ENCODE data around the gene MAP2K1. TPM values are rescaled to one million over a fixed set of nuclear protein-coding genes. Genes with fewer than 3 reads are reported as not detected.

The MAP2K1 gene
- total and polyA plus RNA-seq, 4 donors = 21.9 to 57.7 (median 43.0) TPM

DNA sequence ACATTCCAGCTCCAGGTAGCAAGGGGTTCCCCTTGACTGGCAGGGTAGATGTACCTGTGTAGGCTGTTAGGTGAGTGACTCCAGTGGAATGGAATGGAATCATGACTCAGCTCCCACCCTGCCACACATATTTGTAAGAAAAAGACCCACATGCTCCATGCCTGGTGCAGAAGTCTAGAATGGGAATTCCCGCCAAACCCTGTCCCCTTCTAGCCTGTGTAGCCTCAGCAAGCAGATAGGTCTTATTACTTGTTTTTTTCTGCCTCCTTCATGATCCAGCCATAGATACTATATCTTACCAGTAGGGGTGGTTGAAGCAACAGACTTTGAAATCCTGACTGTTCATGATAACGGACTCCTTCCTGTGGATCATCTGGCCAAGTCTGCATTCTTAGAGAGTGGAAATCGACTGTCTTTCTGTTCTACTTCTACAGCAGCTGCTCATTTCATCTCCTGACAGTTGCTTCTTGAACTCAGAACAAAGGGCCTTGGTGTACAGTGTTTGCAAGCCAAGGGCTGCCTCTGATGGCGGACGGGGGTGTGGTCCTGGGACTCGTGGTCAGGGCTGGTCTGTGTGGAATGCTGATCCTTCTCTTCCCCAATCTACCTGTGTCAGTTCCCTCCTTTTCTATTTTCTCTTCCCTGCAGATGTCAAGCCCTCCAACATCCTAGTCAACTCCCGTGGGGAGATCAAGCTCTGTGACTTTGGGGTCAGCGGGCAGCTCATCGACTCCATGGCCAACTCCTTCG, 94.6 kb downstream of the MAP2K1 start:
- Histone ChIP-seq H3K4me3 (ENCODE audit: low read length in 2 of 2) (no peak overlapping the region), H3K27ac (ENCODE audit: low read depth in 1 of 2, low read length in 2 of 2) (no peak overlapping the region), H3K27me3 (ENCODE audit: control insufficient read depth in 1 of 2, insufficient read depth in 2 of 2, low read length in 1 of 2) (no peaks in the 10 kb centered on the region), H3K4me1 (ENCODE audit: control insufficient read depth in 1 of 2, insufficient read depth in 2 of 2, low read length in 2 of 2) (no peaks in the 10 kb centered on the region), H3K9me3 (ENCODE audit: control insufficient read depth, low read length) (no peaks in the 10 kb centered on the region), H3K36me3 (ENCODE audit: control insufficient read depth in 1 of 2, insufficient read depth in 2 of 2, low read length in 1 of 2) (peaks cover 0 to 8% of the 10 kb centered on the region in 2 donors)
- intact Hi-C loops (cut with DNase I) = no loop called here
- DNase-seq = no peak
- no peak for ATAC-seq (ENCODE audit: low FRiP score)
- WGBS, 2 donors = 91 to 96% methylated on average over 10 of the region's 10 CpGs

DNA sequence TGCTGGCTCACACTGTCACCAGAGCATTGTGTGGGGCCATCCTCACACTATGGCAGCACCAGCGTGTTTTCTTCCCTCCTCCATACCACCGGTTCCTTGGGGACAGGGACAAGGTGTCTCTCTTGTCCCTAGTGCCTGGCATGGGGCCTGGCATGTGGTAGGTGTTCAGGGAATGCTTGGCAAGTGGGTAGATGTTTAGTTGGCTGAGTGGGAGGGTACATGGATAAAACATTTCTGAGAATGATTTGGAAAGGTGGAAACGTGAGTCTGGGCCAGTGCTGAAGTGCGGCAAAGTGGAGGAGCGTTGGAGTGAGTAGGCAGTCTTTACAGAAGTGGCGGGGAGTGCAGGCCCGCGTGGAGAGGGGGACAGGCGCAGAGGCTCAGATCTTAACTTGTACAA, 95.8 kb downstream of the MAP2K1 start:
- Histone ChIP-seq H3K4me3 (ENCODE audit: low read length in 2 of 2) (no peak overlapping the region), H3K4me1 (ENCODE audit: control insufficient read depth in 1 of 2, insufficient read depth in 2 of 2, low read length in 2 of 2) (no peaks in the 10 kb centered on the region), H3K27ac (ENCODE audit: low read depth in 1 of 2, low read length in 2 of 2) (no peak overlapping the region), H3K27me3 (ENCODE audit: control insufficient read depth in 1 of 2, insufficient read depth in 2 of 2, low read length in 1 of 2) (no peaks in the 10 kb centered on the region), H3K9me3 (ENCODE audit: control insufficient read depth, low read length) (no peaks in the 10 kb centered on the region), H3K36me3 (ENCODE audit: control insufficient read depth in 1 of 2, insufficient read depth in 2 of 2, low read length in 1 of 2) (peaks cover 0 to 8% of the 10 kb centered on the region in 2 donors)
- ATAC-seq (ENCODE audit: low FRiP score) (no peak), DNase-seq (no peak)
- intact Hi-C loops (cut with DNase I) = no loop called here
- WGBS, 2 donors = 88 to 89% methylated on average over 9 of the region's 9 CpGs

- ATAC-seq (ENCODE audit: low FRiP score) (peak; percentile 36), DNase-seq (no peak)
- Histone ChIP-seq H3K27ac (ENCODE audit: low read depth in 1 of 2, low read length in 2 of 2) (no peak overlapping the region), H3K4me1 (ENCODE audit: control insufficient read depth in 1 of 2, insufficient read depth in 2 of 2, low read length in 2 of 2) (no peaks in the 10 kb centered on the region), H3K4me3 (ENCODE audit: low read length in 2 of 2) (no peak overlapping the region), H3K9me3 (ENCODE audit: control insufficient read depth, low read length) (no peaks in the 10 kb centered on the region), H3K27me3 (ENCODE audit: control insufficient read depth in 1 of 2, insufficient read depth in 2 of 2, low read length in 1 of 2) (no peaks in the 10 kb centered on the region), H3K36me3 (ENCODE audit: control insufficient read depth in 1 of 2, insufficient read depth in 2 of 2, low read length in 1 of 2) (peaks cover 0 to 8% of the 10 kb centered on the region in 2 donors)
- intact Hi-C loops (cut with DNase I) = no loop called here
- 81 to 83% methylated on average over 3 of the region's 3 CpGs for WGBS, 2 donors
Observed at GRCh38 chr15:66483131-66483566, 96.4 kb downstream of the MAP2K1 start.

GRCh38 chr15:66484539-66485112, 97.9 kb downstream of the MAP2K1 start:
- Histone ChIP-seq H3K4me1 (ENCODE audit: control insufficient read depth in 1 of 2, insufficient read depth in 2 of 2, low read length in 2 of 2) (no peaks in the 10 kb centered on the region), H3K4me3 (ENCODE audit: low read length in 2 of 2) (no peak overlapping the region), H3K27ac (ENCODE audit: low read depth in 1 of 2, low read length in 2 of 2) (no peak overlapping the region), H3K36me3 (ENCODE audit: control insufficient read depth in 1 of 2, insufficient read depth in 2 of 2, low read length in 1 of 2) (peaks cover 0 to 8% of the 10 kb centered on the region in 2 donors), H3K9me3 (ENCODE audit: control insufficient read depth, low read length) (no peaks in the 10 kb centered on the region), H3K27me3 (ENCODE audit: control insufficient read depth in 1 of 2, insufficient read depth in 2 of 2, low read length in 1 of 2) (no peaks in the 10 kb centered on the region)
- intact Hi-C loops (cut with DNase I) = no loop called here
- ATAC-seq (ENCODE audit: low FRiP score) = no peak
- WGBS, 2 donors = 94 to 97% methylated on average over 5 of the region's 5 CpGs
- DNase-seq = no peak

DNA sequence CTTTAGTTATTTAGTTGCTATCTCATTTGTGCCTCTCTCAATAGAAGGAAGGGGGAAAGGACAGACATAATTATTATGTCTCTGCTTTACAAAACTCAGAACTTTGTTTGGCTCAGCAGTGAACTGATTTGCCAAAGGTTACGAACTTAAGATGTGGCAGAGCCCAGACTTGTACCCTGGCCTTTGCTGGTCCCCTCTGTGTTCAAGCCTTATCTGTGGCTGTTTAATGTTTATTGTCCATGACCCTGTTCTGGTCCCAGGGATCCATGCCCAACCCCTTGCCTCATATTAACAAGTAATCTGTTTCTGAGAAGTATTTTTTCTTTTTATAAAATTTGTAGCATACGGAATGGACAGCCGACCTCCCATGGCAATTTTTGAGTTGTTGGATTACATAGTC, 100.2 kb downstream of the MAP2K1 start:
- WGBS, 2 donors = 88 to 94% methylated on average over 3 of the region's 3 CpGs
- Histone ChIP-seq H3K27me3 (ENCODE audit: control insufficient read depth in 1 of 2, insufficient read depth in 2 of 2, low read length in 1 of 2) (no peaks in the 10 kb centered on the region), H3K4me3 (ENCODE audit: low read length in 2 of 2) (no peak overlapping the region), H3K36me3 (ENCODE audit: control insufficient read depth in 1 of 2, insufficient read depth in 2 of 2, low read length in 1 of 2) (peaks cover 0 to 8% of the 10 kb centered on the region in 2 donors), H3K9me3 (ENCODE audit: control insufficient read depth, low read length) (no peaks in the 10 kb centered on the region), H3K27ac (ENCODE audit: low read depth in 1 of 2, low read length in 2 of 2) (no peak overlapping the region), H3K4me1 (ENCODE audit: control insufficient read depth in 1 of 2, insufficient read depth in 2 of 2, low read length in 2 of 2) (no peaks in the 10 kb centered on the region)
- no peak for ATAC-seq (ENCODE audit: low FRiP score)
- intact Hi-C loops (cut with DNase I) = no loop called here
- no peak for DNase-seq

DNA sequence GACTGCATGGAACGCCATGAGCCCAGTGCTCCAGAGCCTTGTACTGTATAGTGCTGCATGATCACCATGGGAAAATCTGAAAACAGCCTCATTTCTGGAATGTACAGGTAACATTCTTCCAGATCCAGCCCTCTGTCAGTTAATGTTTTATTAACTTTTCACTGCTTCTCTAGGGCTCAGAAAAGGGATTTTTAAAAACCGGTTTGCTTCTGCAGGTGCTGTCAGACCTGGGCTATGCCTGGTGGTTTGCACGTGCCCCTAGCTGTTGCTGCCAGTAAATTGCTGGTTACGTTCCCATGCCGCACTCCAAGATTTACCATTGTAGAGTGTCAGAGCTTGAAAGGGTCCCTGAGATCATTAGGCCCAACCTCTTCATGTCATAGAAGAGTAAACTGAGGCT, 101.8 kb downstream of the MAP2K1 start:
- intact Hi-C loops (cut with DNase I) = no loop called here
- H3K27me3 ChIP-seq (ENCODE audit: control insufficient read depth in 1 of 2, insufficient read depth in 2 of 2, low read length in 1 of 2) = no peaks in the 10 kb centered on the region
- WGBS, 2 donors = 91 to 94% methylated on average over 5 of the region's 5 CpGs
- no peak overlapping the region for H3K4me3 ChIP-seq (ENCODE audit: low read length in 2 of 2)
- H3K36me3 ChIP-seq (ENCODE audit: control insufficient read depth in 1 of 2, insufficient read depth in 2 of 2, low read length in 1 of 2) = peaks cover 0 to 4% of the 10 kb centered on the region in 2 donors
- no peaks in the 10 kb centered on the region for H3K9me3 ChIP-seq (ENCODE audit: control insufficient read depth, low read length)
- ATAC-seq (ENCODE audit: low FRiP score) (no peak), DNase-seq (no peak)
- no peak overlapping the region for H3K27ac ChIP-seq (ENCODE audit: low read depth in 1 of 2, low read length in 2 of 2)
- no peaks in the 10 kb centered on the region for H3K4me1 ChIP-seq (ENCODE audit: control insufficient read depth in 1 of 2, insufficient read depth in 2 of 2, low read length in 2 of 2)

- WGBS, 2 donors = 37 to 41% methylated on average over 6 of the region's 6 CpGs
- no peak overlapping the region for H3K4me3 ChIP-seq (ENCODE audit: low read length in 2 of 2)
- H3K36me3 ChIP-seq (ENCODE audit: control insufficient read depth in 1 of 2, insufficient read depth in 2 of 2, low read length in 1 of 2) = peaks cover 0 to 5% of the 10 kb centered on the region in 2 donors
- H3K27ac ChIP-seq (ENCODE audit: low read depth in 1 of 2, low read length in 2 of 2) = no peak overlapping the region
- ATAC-seq (ENCODE audit: low FRiP score) = no peak
- H3K4me1 ChIP-seq (ENCODE audit: control insufficient read depth in 1 of 2, insufficient read depth in 2 of 2, low read length in 2 of 2) = no peaks in the 10 kb centered on the region
- no peaks in the 10 kb centered on the region for H3K9me3 ChIP-seq (ENCODE audit: control insufficient read depth, low read length)
- intact Hi-C loops (cut with DNase I) = no loop called here
- DNase-seq = no peak
- H3K27me3 ChIP-seq (ENCODE audit: control insufficient read depth in 1 of 2, insufficient read depth in 2 of 2, low read length in 1 of 2) = no peaks in the 10 kb centered on the region
Observed at GRCh38 chr15:66489179-66489791, 102.6 kb downstream of the MAP2K1 start.

GRCh38 chr15:66491846-66492245, 105.1 kb downstream of the MAP2K1 start:
- WGBS, 2 donors = 93 to 94% methylated on average over 3 of the region's 3 CpGs
- Histone ChIP-seq H3K9me3 (ENCODE audit: control insufficient read depth, low read length) (no peaks in the 10 kb centered on the region), H3K27ac (ENCODE audit: low read depth in 1 of 2, low read length in 2 of 2) (no peak overlapping the region), H3K4me3 (ENCODE audit: low read length in 2 of 2) (no peak overlapping the region), H3K27me3 (ENCODE audit: control insufficient read depth in 1 of 2, insufficient read depth in 2 of 2, low read length in 1 of 2) (no peaks in the 10 kb centered on the region), H3K36me3 (ENCODE audit: control insufficient read depth in 1 of 2, insufficient read depth in 2 of 2, low read length in 1 of 2) (peaks cover 4 to 6% of the 10 kb centered on the region in 2 donors), H3K4me1 (ENCODE audit: control insufficient read depth in 1 of 2, insufficient read depth in 2 of 2, low read length in 2 of 2) (no peaks in the 10 kb centered on the region)
- no peak for DNase-seq
- intact Hi-C loops (cut with DNase I) = no loop called here
- no peak for ATAC-seq (ENCODE audit: low FRiP score)

GRCh38 chr15:66494262-66494661, 107.5 kb downstream of the MAP2K1 start:
- H3K9me3 ChIP-seq (ENCODE audit: control insufficient read depth, low read length) = no peaks in the 10 kb centered on the region
- ATAC-seq (ENCODE audit: low FRiP score) = no peak
- no peak overlapping the region for H3K4me3 ChIP-seq (ENCODE audit: low read length in 2 of 2)
- no peak overlapping the region for H3K27ac ChIP-seq (ENCODE audit: low read depth in 1 of 2, low read length in 2 of 2)
- intact Hi-C loops (cut with DNase I) = no loop called here
- no peak for DNase-seq
- H3K4me1 ChIP-seq (ENCODE audit: control insufficient read depth in 1 of 2, insufficient read depth in 2 of 2, low read length in 2 of 2) = no peaks in the 10 kb centered on the region
- H3K27me3 ChIP-seq (ENCODE audit: control insufficient read depth in 1 of 2, insufficient read depth in 2 of 2, low read length in 1 of 2) = no peaks in the 10 kb centered on the region
- WGBS, 2 donors = 83 to 88% methylated on average over 2 of the region's 2 CpGs
- peaks cover 4 to 6% of the 10 kb centered on the region in 2 donors for H3K36me3 ChIP-seq (ENCODE audit: control insufficient read depth in 1 of 2, insufficient read depth in 2 of 2, low read length in 1 of 2)

All from aorta (tissue), 5 donors.